HepG2 (cell line): Measurements from ENCODE around the gene MYO16. TPM values are rescaled to one million over a fixed set of nuclear protein-coding genes. Genes with fewer than 3 reads are reported as not detected.

Source experiments
- FOSL2 ChIP-seq: sonication (generic); formaldehyde crosslinking; IDR thresholded peaks from 2 replicates; pipeline ENCODE4 v1.4.0; 2020; ENCODE audit warnings: missing genetic modification reagents
- FOXK1 ChIP-seq: sonication (generic); formaldehyde crosslinking; IDR thresholded peaks from 2 replicates; pipeline ENCODE4 v1.4.0; 2020; ENCODE audit warnings: low read depth, missing genetic modification reagents, borderline replicate concordance
- HMG20A ChIP-seq: IDR thresholded peaks from 2 replicates; pipeline ENCODE4 v1.6.1; 2016; ENCODE audit warnings: borderline replicate concordance
- HOMEZ ChIP-seq: IDR thresholded peaks from 2 replicates; pipeline ENCODE4 v1.6.1; 2016; ENCODE audit warnings: low read depth
- IKZF4 ChIP-seq: sonication (generic); formaldehyde crosslinking; IDR thresholded peaks from 2 replicates; pipeline ENCODE4 v1.5.1; 2020; ENCODE audit warnings: borderline replicate concordance, mild to moderate bottlenecking, low read depth, missing genetic modification reagents; ENCODE audit errors: not compliant biosample characterization
- KAT8 ChIP-seq: IDR thresholded peaks from 2 replicates; pipeline ENCODE4 v1.6.1; 2016; ENCODE audit warnings: missing genetic modification reagents, missing compliant biosample characterization
- NFE2L1 ChIP-seq: sonication (generic); formaldehyde crosslinking; IDR thresholded peaks from 2 replicates; pipeline ENCODE4 v1.4.0; 2020; ENCODE audit warnings: missing genetic modification reagents, mild to moderate bottlenecking, borderline replicate concordance
- NFYC ChIP-seq: IDR thresholded peaks from 2 replicates; pipeline ENCODE4 v1.6.1; 2016; ENCODE audit warnings: missing genetic modification reagents, missing compliant biosample characterization
- NR2F6 ChIP-seq, 2 experiments: IDR thresholded peaks; 2 replicates each; pipeline ENCODE4 v1.6.1; 2016; ENCODE audit warnings: antibody characterized with exemption in 1 of 2, mild to moderate bottlenecking in 1 of 2
- POLR2G ChIP-seq: fragments of 200-400 bp; formaldehyde crosslinking; IDR thresholded peaks from 2 replicates; pipeline ENCODE4 v1.6.1; 2018; ENCODE audit warnings: mild to moderate bottlenecking, low read depth, low read length, moderate library complexity
- PPARG ChIP-seq: conservative IDR thresholded peaks from 2 replicates; pipeline ENCODE4 v1.6.1; 2016; ENCODE audit warnings: missing biosample characterization, missing genetic modification reagents
- RBFOX2 ChIP-seq: fragments of 200-400 bp; formaldehyde crosslinking; IDR thresholded peaks from 2 replicates; pipeline ENCODE4 v1.6.1; 2017; ENCODE audit warnings: low read depth, mild to moderate bottlenecking, low read length
- SMARCC2 ChIP-seq: fragments of 450-650 bp; IDR thresholded peaks from 2 replicates; pipeline ENCODE4 v1.6.1; 2017; ENCODE audit warnings: antibody characterized with exemption, mild to moderate bottlenecking
- TOE1 ChIP-seq: sonication (generic); formaldehyde crosslinking; IDR thresholded peaks from 2 replicates; pipeline ENCODE4 v1.4.0; 2020; ENCODE audit warnings: mild to moderate bottlenecking, missing genetic modification reagents
- ZNF224 ChIP-seq: sonication (generic); formaldehyde crosslinking; IDR thresholded peaks from 2 replicates; pipeline ENCODE4 v1.5.0; 2020; ENCODE audit warnings: mild to moderate bottlenecking, missing genetic modification reagents
- ZNF232 ChIP-seq: sonication (generic); formaldehyde crosslinking; IDR thresholded peaks from 2 replicates; pipeline ENCODE4 v1.4.0; 2020; ENCODE audit warnings: missing genetic modification reagents, borderline replicate concordance
- ZNF263 ChIP-seq: sonication (generic); formaldehyde crosslinking; IDR thresholded peaks from 2 replicates; pipeline ENCODE4 v1.4.0; 2020; ENCODE audit warnings: missing genetic modification reagents
- ZNF3 ChIP-seq: IDR thresholded peaks from 2 replicates; pipeline ENCODE4 v1.7.0; 2017; ENCODE audit warnings: inconsistent platforms
- ZNF724P ChIP-seq: sonication (generic); formaldehyde crosslinking; IDR thresholded peaks from 2 replicates; pipeline ENCODE4 v1.8.0; 2022; ENCODE audit warnings: missing genetic modification reagents, borderline replicate concordance
- polyA plus RNA-seq, 8 experiments: library from polyadenylated mRNA; depleted of rRNA in 3 of 8; stranded (reverse) in 7 of 8; unstranded in 1 of 8; fragments of >200 nt; fragmentation: Illumina TruSeq in 4 of 8; extraction: Trizol in 4 of 8; gene quantifications; 2 replicates each; pipeline versions ENCODE4 v1.2.1 to v1.2.3, GENCODE V29; 2011 to 2016; ENCODE audit warnings: low read depth in 4 of 8, missing spikeins in 1 of 8, mixed read lengths in 1 of 8; ENCODE audit not compliant: insufficient read depth in 1 of 8
- total RNA-seq, 5 experiments: library from RNA; depleted of rRNA; stranded (reverse); fragments of >200 nt; fragmentation: Illumina TruSeq; extraction: Trizol; gene quantifications; 2 replicates each; pipeline ENCODE4 v1.2.3, GENCODE V29; 2016; ENCODE audit warnings: low read depth in 1 of 5
- TF ChIP-seq, protein P1 (sequence below): IDR thresholded peaks from 2 replicates; pipeline ENCODE4 v1.4.0; 2020; ENCODE audit warnings: mild to moderate bottlenecking, missing genetic modification reagents
- TF ChIP-seq, protein P2 (sequence below): sonication (generic); formaldehyde crosslinking; IDR thresholded peaks from 2 replicates; pipeline ENCODE4 v1.5.1; 2020; ENCODE audit warnings: missing genetic modification reagents, mild to moderate bottlenecking, borderline replicate concordance
- TF ChIP-seq, protein P3 (sequence below): fragments of 450-650 bp; IDR thresholded peaks from 2 replicates; pipeline ENCODE4 v1.6.1; 2016

The MYO16 gene
- total and polyA plus RNA-seq, 2 of the 13 experiments (the other 11 are each of a cell fraction or from before 2014, with no cell fraction given) = not detected

GRCh38 chr13:108915634-108916512, 286.5 kb downstream of the MYO16 start (continued):
- TF ChIP-seq NR2F6 (IDR thresholded peaks at IDR 0.05) = peak; percentile 68
- peak; percentile 72 for TF ChIP-seq NR2F6 (CRISPR knock-in tag; IDR thresholded peaks at IDR 0.05)
- TF ChIP-seq PPARG (CRISPR knock-in tag) = peak; percentile 77
- TF ChIP-seq, protein P1, sequence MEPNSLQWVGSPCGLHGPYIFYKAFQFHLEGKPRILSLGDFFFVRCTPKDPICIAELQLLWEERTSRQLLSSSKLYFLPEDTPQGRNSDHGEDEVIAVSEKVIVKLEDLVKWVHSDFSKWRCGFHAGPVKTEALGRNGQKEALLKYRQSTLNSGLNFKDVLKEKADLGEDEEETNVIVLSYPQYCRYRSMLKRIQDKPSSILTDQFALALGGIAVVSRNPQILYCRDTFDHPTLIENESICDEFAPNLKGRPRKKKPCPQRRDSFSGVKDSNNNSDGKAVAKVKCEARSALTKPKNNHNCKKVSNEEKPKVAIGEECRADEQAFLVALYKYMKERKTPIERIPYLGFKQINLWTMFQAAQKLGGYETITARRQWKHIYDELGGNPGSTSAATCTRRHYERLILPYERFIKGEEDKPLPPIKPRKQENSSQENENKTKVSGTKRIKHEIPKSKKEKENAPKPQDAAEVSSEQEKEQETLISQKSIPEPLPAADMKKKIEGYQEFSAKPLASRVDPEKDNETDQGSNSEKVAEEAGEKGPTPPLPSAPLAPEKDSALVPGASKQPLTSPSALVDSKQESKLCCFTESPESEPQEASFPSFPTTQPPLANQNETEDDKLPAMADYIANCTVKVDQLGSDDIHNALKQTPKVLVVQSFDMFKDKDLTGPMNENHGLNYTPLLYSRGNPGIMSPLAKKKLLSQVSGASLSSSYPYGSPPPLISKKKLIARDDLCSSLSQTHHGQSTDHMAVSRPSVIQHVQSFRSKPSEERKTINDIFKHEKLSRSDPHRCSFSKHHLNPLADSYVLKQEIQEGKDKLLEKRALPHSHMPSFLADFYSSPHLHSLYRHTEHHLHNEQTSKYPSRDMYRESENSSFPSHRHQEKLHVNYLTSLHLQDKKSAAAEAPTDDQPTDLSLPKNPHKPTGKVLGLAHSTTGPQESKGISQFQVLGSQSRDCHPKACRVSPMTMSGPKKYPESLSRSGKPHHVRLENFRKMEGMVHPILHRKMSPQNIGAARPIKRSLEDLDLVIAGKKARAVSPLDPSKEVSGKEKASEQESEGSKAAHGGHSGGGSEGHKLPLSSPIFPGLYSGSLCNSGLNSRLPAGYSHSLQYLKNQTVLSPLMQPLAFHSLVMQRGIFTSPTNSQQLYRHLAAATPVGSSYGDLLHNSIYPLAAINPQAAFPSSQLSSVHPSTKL = peak; percentile 88
- 0 out of 2 replicates have a peak, but pooled peaks have one; percentile 19 for TF ChIP-seq ZNF263 (CRISPR knock-in tag)
- 0 out of 2 replicates have a peak, but pooled peaks have one; percentile 24 for TF ChIP-seq RBFOX2
- peak; percentile 86; the same call in 1 of the 2 replicates for TF ChIP-seq NFE2L1 (CRISPR knock-in tag)
- TF ChIP-seq, protein P2, sequence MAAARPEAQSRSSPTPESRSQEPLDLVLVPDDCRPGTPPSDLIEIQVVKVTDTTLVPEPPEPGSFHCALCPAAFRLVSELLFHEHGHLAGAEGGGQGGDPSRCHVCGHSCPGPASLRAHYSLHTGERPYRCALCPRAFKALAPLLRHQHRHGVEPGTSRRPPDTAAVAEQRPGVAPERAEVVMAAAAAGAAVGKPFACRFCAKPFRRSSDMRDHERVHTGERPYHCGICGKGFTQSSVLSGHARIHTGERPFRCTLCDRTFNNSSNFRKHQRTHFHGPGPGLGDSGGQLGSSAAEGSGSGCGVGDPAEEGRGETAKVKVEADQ (CRISPR knock-in tag) = no peak
- peak; percentile 36; the same call in 1 of the 2 replicates for TF ChIP-seq HMG20A (CRISPR knock-in tag)
- TF ChIP-seq KAT8 (CRISPR knock-in tag) = peak; percentile 49; the same call in 1 of the 2 replicates
- no peak for TF ChIP-seq IKZF4 (CRISPR knock-in tag)
- peak; percentile 72; the same call in 1 of the 2 replicates for TF ChIP-seq FOXK1 (CRISPR knock-in tag)
- 0 out of 2 replicates have a peak, but pooled peaks have one; percentile 20 for TF ChIP-seq ZNF3 (CRISPR knock-in tag)
- no peak for TF ChIP-seq ZNF724P (CRISPR knock-in tag)
- TF ChIP-seq, protein P3, sequence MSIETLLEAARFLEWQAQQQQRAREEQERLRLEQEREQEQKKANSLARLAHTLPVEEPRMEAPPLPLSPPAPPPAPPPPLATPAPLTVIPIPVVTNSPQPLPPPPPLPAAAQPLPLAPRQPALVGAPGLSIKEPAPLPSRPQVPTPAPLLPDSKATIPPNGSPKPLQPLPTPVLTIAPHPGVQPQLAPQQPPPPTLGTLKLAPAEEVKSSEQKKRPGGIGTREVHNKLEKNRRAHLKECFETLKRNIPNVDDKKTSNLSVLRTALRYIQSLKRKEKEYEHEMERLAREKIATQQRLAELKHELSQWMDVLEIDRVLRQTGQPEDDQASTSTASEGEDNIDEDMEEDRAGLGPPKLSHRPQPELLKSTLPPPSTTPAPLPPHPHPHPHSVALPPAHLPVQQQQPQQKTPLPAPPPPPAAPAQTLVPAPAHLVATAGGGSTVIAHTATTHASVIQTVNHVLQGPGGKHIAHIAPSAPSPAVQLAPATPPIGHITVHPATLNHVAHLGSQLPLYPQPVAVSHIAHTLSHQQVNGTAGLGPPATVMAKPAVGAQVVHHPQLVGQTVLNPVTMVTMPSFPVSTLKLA = peak; percentile 89
- TF ChIP-seq HOMEZ (CRISPR knock-in tag) = peak; percentile 69; the same call in 1 of the 2 replicates
- TF ChIP-seq POLR2G = 0 out of 2 replicates have a peak, but pooled peaks have one; percentile 28
- no peak for TF ChIP-seq ZNF224
- TF ChIP-seq FOSL2 (CRISPR knock-in tag) = peak; percentile 98
- TF ChIP-seq NFYC = no peak
- no peak for TF ChIP-seq SMARCC2
- no peak for TF ChIP-seq TOE1 (CRISPR knock-in tag)
- no peak for TF ChIP-seq ZNF232 (CRISPR knock-in tag)
